LHCN-M2 (cell line): ENCODE results near the gene PRG2. TPM values are rescaled to one million over a fixed set of nuclear protein-coding genes. Genes with fewer than 3 reads are reported as not detected.
A peak's percentile ranks its signal among the peaks of the same experiment; 100 is the strongest.
"Not testable (repeated sequence)": the region's sequence is repeated elsewhere in the genome, so short reads cannot be mapped to it uniquely, and the experiment has no call there.

Experiments
- DNase-seq: peaks from one replicate; pipeline ENCODE4 v3.0.0-alpha.2; 2012; ENCODE audit warnings: low read depth
- total RNA-seq: library from RNA; depleted of rRNA; stranded (reverse); fragments of >200 nt; gene quantifications from 2 replicates; pipeline ENCODE4 v1.2.3, GENCODE V29; 2014

Gene PRG2
- total RNA-seq, 1 experiment from 2014 or later, result not detected

DNA sequence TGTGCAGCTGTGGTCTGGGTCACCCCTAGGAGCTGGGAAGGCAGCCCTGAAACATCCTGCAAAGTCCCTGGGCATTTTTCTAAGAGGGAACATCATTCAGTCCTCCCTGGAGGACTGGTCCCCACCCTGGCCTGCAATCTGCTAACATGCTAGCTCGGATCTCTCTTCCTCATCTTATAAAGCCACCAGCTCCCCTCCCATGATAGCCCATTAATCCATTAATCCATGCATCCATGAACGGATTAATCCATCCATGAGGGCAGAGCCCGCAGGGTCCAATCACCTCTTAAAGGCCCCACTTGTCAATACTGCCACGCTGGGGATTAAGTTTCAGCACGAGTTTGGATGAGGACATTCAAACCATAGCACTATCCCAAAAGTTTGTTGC, 21.6 kb downstream of the PRG2 start:
- DNase-seq, result no peak

DNA sequence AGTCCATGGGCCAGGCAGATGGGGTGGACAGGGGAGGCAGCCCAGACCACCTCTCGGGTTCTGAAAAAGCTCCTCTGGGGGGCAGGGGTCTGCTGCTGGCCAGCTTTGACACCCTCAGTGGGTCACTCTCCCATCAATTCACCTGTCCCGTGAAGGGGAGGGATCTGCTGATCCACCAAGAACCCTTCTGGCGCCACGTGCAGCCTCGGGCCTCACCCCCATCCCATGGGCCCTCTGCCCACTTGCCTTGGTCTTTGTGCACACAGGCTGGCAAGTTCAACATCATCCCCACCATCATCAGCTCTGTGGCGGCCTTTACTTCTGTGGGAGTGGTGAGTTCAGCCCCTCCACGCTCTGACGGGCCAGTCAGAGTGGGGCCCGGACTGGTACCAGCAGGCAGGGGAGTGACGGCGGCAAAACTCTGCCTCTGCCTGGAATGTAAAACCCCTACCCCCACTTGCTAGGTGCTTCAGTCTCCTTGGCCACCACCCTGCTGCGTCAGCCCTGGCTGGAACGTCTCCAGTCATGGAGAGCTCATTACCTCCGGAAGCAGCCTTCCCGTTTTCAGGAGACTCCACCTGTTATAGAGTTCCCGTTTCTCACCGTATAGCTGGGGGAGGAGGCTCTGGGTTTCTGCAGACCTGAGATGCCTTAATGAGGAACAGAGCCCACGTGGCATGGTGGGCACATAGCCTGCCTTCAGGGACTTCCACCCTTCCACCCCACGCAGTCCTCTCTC, 22.2 kb downstream of the PRG2 start:
- no peak for DNase-seq

DNA sequence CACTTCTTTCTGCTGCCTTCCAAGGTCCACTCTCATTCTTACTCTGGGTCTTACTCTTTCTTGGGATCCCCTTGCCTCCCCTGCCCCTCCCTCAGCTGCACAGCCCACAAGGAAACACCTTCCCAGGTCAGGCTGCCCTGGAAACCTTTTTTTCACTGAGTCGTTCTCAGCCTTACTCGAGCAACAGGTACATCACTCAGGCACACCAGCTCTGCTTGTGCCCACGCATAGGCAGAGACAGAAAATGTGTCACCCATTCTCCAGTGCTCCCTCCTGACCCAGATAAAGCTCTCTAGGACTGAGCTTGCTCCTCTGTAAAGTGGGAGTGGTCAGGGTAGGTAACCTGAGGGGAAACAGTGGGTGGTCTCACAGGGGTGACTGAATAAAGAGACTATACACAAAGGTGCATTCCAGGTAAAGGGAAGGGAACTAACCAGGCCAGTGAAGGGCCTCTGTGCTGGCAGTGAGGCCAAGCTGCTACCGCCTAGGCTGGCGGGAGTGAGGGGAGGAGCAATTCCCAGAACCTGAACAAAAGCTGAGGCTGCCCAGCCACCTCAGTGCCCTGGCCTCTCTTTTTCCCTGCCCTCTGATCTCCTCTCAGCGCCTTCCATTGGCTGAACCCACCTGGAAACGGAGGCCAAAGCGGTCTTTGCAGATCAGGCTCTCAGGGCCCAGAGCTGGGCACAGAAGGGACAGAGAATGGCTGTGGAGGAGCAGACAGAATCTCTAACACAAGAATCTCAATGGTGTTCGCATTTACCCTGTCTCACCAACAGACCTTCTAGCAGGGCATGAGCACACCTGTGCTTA, 25.4 kb downstream of the PRG2 start:
- DNase-seq, result no peak

DNA sequence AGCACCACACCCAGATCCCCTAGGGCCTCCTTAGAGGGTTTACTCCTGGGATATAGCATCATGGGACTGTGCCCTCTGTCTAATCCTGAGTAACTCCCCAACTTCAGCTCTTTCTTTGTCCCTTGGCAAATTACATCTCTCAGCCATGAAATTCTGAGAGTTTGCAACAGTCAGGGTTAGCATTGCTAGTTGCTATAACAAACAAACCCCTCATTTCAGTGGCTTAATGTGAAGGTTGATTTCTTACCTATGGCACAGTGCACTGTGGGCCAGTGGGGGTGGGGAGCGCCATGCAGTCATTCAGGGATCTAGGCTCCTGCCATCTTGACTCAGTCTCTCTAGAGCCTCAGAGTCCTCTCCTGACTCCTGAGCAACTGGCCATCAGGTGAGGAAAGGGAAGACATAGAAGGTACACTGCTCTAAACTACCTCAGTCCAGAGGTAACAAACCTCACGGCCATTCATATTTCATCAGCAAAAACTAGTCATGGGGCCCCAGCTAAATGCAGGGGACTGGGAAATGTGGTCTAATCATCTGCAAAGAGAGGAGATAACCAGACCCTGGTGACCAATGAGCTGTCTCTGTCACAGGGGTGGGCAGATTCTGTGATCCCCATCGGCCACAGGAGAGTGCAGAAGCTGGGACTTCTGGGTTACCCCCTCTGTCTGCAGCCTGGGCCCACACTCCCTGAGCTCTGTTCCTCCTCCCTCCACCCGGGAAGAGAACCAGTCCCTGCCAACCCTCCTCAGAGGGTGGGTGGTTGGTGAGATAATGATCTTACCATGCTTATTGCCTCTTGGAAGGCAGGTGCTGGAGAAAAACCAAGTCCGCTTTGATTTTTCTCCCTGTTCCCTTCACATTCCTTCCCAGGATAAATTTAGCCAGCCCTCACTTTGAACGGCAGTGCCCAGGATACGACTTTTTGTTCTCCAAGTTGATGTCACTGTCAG, 27.0 kb downstream of the PRG2 start:
- no peak for DNase-seq

DNA sequence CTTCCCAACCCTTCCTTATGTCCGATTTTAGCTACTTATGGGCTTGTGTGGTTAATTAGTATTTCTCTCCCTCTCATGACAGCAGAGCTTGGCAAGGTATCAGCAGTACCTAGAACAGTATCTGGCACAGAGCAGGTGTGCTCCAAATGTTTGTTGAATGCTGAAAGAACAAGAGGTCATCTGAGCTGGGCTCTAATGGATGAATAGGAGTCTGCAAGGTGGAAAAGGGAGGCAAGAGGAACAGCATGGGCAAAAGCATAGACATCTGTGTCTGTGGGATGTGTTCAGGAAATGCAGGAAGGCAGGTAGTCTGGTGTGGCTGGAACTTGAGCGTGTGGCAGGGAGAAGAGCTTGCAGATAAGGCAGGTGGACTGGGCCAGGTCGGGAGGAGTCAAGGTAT, 28.5 kb downstream of the PRG2 start:
- DNase-seq, result no peak

DNA sequence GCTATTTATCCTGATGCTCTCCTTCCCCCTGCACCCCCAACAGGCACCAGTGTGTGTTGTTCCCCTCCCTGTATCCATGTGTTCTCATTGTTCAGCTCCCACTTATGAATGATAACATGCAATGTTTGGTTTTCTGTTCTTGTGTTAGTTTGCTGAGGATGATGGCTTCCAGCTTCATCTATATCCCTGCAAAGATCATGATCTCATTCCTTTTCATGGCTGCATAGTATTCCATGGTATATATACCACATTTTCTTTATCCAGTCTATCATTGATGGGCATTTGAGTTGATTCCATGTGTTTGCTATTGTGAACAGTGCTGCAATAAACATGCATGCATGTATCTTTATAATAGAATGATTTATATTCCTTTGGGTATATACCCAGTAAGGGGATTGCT, 29.0 kb downstream of the PRG2 start:
- DNase-seq, result not testable (repeated sequence)

DNA sequence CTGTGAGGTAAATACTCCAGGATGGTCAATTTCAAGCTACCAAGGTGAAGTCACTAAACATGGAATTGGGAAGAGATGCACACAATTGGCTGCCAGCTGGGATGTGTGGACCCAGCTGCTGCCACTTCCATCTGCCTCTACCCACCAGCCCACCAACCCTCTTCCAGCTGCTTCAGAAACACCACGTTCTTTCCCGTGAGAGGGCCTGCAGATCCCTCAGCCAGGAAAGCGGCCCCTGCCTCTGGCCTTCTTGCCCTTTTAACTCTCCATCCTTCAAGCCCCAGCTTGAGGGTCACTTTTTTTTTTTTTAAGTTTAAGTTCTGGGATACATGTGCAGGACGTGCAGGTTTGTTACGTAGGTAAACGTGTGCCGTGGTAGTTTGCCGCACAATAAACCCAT, 29.5 kb downstream of the PRG2 start:
- no peak for DNase-seq

DNA sequence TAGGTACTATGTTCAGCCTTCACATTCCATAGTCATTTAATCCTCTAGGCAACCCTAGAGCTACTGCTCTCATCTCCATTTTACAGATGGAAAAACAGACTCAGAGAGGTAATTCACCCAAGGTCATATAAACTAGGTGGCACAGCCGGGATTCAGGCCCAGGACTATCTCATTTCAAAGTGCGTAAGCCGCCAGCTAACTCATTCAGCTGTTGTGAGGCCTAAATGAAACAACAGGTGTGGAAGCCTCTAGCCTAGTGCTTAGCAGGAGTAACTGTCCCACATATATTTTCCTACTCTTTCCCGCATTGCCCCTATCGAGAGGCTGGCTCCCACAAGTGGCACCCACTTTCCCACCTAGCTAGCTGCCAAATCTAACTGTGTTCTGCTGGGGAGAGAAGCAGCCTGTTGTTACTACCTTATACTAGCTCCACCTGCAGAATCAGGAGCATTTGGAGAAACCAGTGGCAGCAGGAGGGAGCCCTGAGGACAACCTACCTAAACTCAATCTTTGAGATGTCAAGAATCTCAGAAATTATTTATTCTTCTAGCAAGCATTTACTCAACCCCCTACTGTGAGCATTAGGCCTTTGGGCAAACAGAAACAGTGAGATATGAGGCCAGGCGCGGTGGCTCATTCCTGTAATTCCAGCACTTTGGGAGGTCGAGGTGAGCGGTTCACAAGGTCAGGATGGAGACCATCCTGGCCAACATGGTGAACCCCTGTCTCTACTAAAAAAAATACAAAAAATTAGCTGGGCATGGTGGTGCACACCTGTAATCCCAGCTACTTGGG, 30.4 kb downstream of the PRG2 start:
- peak; percentile 57 for DNase-seq

DNA sequence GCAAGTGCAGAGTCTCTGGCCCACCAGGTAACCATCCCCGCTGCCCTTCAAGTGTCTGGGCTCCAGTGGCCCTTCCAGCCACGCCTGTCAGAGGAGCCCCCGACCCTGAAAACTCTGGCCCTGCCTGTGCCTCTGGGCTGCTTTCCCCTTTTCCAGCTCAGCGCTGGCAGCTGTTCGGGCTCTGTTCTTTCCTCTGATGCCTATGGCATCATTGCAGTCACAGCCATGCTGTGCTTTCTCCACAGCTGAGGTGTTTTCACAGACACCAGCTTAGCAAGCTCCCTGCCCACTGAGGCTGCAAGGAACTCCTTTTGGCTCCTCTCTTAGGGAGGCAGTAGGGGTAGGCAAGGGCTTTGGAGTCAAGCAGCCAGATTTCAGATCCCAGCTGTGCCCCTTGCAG, 31.1 kb downstream of the PRG2 start:
- DNase-seq, result no peak

DNA sequence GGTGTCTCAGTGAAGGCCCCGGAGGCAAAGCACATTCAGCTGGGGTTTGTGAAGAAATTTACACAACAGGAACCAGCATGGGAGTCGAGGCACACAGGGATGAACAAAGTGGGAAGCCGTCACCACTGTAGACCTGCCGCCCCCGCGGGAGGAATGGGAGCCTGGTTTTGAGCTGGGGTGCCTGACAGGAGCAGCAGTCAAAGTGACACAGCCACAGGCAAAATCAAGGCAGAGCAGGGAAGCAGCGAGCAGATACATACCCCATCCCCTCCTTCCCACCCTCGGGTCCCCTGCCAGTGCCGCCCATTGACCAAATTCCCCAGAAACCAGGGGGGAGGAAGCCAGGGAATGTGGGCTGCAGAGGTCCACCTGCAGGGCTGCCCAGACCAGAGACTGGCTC, 31.5 kb downstream of the PRG2 start:
- no peak for DNase-seq

DNA sequence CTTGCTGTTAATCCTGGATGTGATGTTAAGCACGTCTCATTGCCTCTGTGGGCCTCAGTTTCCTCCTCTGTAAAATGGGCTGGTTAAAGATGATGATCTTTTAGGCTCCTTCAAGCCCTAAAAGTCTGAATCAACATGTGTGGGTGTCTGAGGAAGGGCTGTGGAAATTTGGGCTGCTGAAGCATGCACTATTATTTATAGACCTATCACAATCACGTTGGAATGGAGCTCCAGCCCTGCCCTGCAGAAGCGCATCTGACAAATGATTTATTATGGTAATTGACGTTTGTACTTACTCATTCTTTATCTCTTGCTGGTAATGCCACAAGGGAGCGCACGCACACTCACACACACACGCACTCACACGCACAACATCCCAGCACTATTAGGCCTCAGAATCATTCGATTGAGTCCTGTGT, 31.9 kb downstream of the PRG2 start:
- no peak for DNase-seq

DNA sequence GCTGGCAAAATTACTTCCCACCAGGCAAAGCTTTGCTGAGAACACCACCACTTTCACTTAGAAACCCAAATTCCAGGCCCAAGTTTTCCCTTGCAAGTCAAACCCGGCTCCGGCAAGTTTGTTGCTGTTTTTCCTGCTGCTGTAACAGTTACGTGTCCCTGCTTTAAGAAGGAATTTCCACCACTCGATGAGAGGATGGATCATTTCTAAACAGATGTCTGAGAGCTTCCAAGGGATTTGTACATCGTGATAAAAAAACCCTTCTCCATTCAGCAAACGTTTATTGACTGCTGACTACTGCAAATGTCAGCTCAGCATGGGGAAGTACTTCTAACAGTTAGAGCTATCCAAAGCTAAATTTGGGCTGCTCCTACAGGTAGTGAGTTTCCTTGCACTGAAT, 32.6 kb downstream of the PRG2 start:
- no peak for DNase-seq

DNA sequence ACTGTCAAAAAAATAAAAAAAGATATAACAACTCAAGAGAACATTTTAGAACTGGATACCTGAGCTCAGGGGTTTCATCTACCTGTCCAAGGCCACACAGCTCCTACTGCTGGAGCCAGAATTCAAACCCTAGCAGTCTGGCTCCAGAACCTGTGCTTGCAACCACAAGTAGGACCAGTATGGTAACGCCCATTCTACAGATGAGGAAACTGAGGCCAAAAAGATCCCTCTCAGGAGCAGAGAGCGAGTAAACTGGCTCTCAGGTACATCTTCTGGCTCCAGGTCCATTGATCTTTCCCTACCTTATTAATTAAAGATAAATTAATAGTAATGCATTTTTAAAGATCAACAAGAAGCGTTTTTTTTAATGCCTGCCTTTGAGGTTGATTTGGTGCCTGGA, 33.1 kb downstream of the PRG2 start:
- DNase-seq, result no peak

DNA sequence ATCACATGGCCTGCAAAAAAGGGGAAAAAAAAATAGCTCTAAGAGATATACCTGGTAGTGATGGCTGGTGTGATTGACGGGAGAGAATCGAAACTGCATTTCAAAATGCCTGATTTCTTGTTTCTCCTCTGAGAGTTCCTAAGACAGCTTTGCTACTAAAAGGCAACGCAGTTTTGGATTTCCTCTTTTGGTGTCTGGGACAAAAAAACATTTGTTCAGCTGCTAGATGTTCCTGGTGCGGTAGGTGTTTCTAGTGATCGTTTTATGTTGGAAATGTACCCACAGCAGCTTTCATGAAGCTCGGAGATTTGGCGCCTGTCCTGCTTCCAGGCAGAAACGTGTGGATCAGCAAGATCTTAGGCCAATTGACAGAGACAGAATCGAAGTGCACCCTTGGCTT, 34.2 kb downstream of the PRG2 start:
- DNase-seq, result no peak

DNA sequence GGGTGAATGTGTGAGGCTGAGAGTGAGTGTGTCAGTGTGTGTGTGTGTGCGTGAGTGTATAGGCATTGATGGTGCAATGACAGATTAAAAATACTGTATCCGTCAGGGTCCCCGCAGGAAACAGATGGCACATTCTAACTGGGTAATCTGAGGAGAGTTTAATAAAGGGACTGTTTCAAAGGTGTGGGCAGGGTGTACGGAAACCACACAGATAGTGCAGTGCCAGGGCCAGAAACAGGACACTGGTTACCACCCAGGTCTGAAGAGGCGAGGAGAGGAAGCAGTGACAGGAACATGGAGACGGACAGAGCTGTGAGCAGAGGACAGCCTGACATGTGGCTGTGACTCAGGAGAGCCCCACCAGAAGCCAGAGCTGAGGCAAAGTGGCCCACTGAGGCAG, 35.8 kb downstream of the PRG2 start:
- no peak for DNase-seq

DNA sequence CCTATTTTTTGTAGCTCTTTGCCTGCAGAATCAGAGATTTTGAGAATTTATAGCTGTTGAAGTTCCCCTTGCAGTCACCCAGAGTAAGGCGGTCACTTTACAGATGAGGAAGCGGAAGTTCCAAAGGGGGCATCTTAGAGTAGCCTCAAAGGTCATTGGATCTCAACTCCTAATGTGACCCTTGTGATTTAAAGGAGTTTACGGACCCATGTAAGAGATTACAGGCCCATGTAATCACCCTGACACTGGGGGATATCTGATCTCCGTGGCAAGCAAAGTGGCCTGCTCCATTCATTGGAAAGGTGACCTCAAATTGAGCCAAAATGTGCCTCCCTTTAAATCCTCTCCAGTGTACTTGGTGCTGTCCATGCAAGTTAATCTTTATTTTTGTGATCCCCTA, 36.6 kb downstream of the PRG2 start:
- DNase-seq, result no peak

DNA sequence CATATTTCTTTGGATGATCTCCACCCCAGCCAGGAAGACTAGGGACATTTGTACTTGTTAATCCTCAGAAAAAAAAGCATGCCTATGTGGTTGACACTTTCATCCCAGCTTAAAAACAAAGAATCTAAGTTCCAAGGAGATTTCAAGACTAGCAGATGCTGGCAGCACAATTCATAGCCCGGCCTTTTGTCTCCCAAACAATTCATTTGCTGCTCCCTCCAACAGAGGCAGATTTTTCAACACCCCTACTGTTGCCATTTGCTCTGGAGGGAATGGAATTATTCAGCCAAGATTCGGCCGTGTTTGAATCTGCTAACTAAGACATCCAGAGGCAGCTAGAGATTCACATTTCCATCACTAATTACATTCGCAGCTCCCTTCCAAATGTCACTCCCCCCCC, 37.0 kb downstream of the PRG2 start:
- no peak for DNase-seq

DNA sequence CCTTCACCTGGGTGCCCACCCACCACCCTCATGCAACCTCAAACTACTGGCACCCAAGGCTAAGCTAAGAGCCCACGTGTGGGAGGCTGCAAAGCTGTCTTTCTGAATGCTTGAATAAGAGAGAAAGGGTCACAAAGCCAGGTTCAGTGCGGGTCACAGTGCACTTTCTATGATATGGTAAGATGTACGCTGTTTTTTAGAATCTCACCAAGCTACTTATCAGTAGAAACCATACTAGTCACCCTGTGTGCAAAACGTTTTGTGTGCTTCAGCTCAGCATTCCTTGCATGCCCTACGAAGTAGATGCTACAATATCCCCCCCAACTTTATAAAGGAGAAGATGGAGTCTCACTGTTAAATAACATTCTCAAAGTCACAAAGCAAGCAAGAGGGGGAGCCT, 37.4 kb downstream of the PRG2 start:
- no peak for DNase-seq

DNA sequence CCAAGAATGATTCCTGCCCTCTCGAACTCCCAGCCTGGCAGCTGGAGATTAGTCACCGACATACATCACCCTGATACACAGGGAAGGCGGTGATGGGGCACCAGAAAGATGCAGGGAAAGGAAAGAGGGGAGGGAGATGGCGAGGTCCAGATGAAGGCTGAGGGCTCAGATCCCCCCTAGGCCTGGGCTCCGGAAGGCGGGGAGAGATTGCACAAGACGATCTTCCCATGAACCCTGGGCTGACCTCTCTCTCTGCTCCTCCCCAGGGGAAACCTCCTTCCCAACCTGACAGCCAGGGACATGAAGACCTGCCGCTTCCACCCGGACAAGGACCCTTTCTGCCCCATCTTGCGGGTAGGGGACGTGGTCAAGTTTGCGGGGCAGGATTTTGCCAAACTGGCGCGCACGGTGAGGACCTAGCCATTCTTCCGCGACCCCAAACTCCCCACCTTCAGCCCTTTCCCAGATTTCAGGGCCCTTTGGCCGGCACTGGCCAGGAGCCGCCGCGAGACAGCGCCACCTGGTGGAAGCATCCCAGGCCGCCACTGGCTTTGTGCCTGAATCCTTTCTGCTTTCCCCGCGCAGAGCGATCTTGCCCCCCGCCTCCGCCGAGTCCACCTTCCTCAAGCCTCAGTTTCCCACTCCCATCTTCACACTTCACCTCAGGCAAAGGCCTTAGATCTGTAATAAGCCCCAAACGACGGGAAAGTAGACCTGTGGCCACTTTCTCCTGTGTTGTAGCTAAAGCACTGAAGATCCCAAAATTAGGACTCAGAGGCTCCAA, 40.8 kb downstream of the PRG2 start:
- DNase-seq, result peak; percentile 53

DNA sequence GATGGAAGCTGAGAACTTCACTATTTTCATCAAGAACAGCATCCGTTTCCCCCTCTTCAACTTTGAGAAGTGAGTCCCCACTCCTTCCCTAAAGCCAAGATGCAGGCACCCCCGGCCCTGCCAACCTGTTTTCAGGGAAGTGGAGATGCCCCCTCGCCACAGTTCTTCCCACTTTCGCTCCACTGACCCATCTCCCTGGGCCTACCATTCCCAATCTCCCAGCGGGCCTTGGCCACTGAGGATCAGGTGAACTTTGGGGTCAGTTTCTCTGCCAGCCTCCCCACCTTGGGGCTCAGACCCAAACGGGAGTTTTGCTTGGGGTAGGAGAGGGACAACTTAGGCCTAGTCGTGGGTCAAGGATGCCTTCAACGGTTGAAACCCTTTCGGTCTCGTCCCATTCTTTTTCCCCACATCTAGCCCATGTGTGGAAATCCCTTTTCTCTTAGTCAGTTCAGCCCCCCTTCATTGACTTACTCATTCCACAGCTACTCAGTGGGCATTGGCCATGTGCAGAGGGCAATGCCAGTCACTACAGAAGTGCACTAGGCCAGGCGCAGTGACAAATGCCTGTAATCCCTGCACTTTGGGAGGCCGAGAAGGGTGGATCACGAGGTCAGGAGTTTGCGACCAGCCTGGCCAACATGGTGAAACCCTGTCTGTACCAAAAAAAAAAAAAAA, 41.7 kb downstream of the PRG2 start:
- DNase-seq, result peak; percentile 44
